Right lobe of liver (tissue), 4 donors: ENCODE data around the gene BOLA3.

Experiments used
- CTCF ChIP-seq, 4 donors: fragments of 200-600 bp in 3 of 4; fragments of 450-650 bp in 1 of 4; IDR thresholded peaks; one replicate each; pipeline versions ENCODE4 v1.5.1 to v1.8.0; 2016 to 2022; ENCODE audit warnings: antibody characterized with exemption in 4 of 4, mild to moderate bottlenecking in 2 of 4
- POLR2A ChIP-seq: fragments of 450-650 bp; IDR thresholded peaks from one replicate; pipeline ENCODE4 v1.6.1; 2017; ENCODE audit warnings: antibody characterized with exemption, mild to moderate bottlenecking
- donor health status: DM: no; HTN: no; CAD: no.
- donor health status: DM: no; HTN: no; CAD: no.
- donor health status: DM: no; HTN: yes; CAD: no.

DNA sequence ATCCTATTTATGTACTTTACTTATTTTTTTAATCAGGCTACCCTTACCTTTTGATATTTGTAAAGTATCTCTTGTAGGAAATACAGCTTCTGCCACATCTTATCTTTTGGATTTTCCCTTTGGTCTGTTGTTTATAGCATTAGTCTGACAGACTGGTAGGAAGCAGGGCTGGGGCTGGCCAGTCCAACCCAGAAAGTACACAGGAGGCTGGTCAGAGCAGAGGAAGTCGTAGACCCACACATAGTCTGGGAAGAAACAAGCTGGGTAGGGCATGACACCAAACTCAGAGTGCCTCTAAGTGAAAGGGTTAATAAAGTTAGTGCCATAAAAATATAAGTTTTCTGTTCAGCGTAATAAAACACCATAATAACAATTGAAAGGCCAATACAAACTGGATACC, 51.7 kb downstream of the BOLA3 start:
- TF ChIP-seq CTCF (IDR thresholded peaks at IDR 0.05) (no peak), POLR2A (no peak)
